ENCODE data around the gene CRIM1. TPM values are rescaled to one million over a fixed set of nuclear protein-coding genes. Genes with fewer than 3 reads are reported as not detected.
A peak's percentile ranks its signal among the peaks of the same experiment; 100 is the strongest.

Gene CRIM1
- total and polyA plus RNA-seq, 2 donors (not counting 1 experiment from before 2014, with no cell fraction given), result 364 to 661 TPM

- peak in 1 of 2 donors; percentile 35 for DNase-seq (ENCODE audit: low read depth in 2 of 2)
- Histone ChIP-seq H4K20me1 (ENCODE audit: control insufficient read depth, extremely low read depth, insufficient read depth, low read length) (peaks cover 8% of the 10 kb centered on the region), H3K27me3 (ENCODE audit: control insufficient read depth, insufficient read depth, low read length) (no peaks in the 10 kb centered on the region), H3K9me3 (ENCODE audit: control insufficient read depth, insufficient read depth, low read depth, low read length) (no peaks in the 10 kb centered on the region), H3K79me2 (ENCODE audit: control insufficient read depth, insufficient read depth, low read length) (peaks cover 97% of the 10 kb centered on the region), H3K4me3 (replicated peaks in 1 of 4; ENCODE audit: control extremely low read depth in 1 of 4, insufficient read depth in 1 of 4, low read depth in 3 of 4, low read length in 4 of 4) (no peak overlapping the region), H3K36me3 (ENCODE audit: control insufficient read depth, insufficient read depth, low read length) (no peaks in the 10 kb centered on the region), H3K27ac (ENCODE audit: insufficient read depth, low read length) (no peak overlapping the region), H3K9ac (ENCODE audit: insufficient read depth, low read length) (no peak overlapping the region), H2AFZ (ENCODE audit: low read length) (no peak overlapping the region), H3K4me1 (ENCODE audit: control insufficient read depth, extremely low read depth, insufficient read depth, low read length) (peaks cover 20% of the 10 kb centered on the region), H3K4me2 (ENCODE audit: extremely low read depth, insufficient read depth, low read length) (no peak overlapping the region)
- TF ChIP-seq EZH2 (IDR thresholded peaks at IDR 0.05; ENCODE audit: low read length, missing control alignments) (no peak), CTCF (conservative IDR thresholded peaks at IDR 0.05 in 1 of 2, IDR thresholded peaks at IDR 0.05 in 1 of 2; ENCODE audit: low read depth in 1 of 2, low read length in 2 of 2) (no peak)
Measured at GRCh38 chr2:36396878-36397539, 41.4 kb downstream of the CRIM1 start.

GRCh38 chr2:36397728-36398413 is 42.3 kb downstream of the CRIM1 start:
- Histone ChIP-seq H3K79me2 (ENCODE audit: control insufficient read depth, insufficient read depth, low read length) (peaks cover 97% of the 10 kb centered on the region), H3K9ac (ENCODE audit: insufficient read depth, low read length) (no peak overlapping the region), H3K27me3 (ENCODE audit: control insufficient read depth, insufficient read depth, low read length) (no peaks in the 10 kb centered on the region), H3K36me3 (ENCODE audit: control insufficient read depth, insufficient read depth, low read length) (no peaks in the 10 kb centered on the region), H3K4me1 (ENCODE audit: control insufficient read depth, extremely low read depth, insufficient read depth, low read length) (peaks cover 21% of the 10 kb centered on the region), H3K9me3 (ENCODE audit: control insufficient read depth, insufficient read depth, low read depth, low read length) (no peaks in the 10 kb centered on the region), H4K20me1 (ENCODE audit: control insufficient read depth, extremely low read depth, insufficient read depth, low read length) (peaks cover 8% of the 10 kb centered on the region), H3K27ac (ENCODE audit: insufficient read depth, low read length) (no peak overlapping the region), H2AFZ (ENCODE audit: low read length) (no peak overlapping the region), H3K4me2 (ENCODE audit: extremely low read depth, insufficient read depth, low read length) (no peak overlapping the region), H3K4me3 (replicated peaks in 1 of 4; ENCODE audit: control extremely low read depth in 1 of 4, insufficient read depth in 1 of 4, low read depth in 3 of 4, low read length in 4 of 4) (no peak overlapping the region)
- peak in 1 of 2 donors; percentile 77 for DNase-seq (ENCODE audit: low read depth in 2 of 2)
- no peak for TF ChIP-seq EZH2 (IDR thresholded peaks at IDR 0.05; ENCODE audit: low read length, missing control alignments)
- no peak for TF ChIP-seq CTCF (conservative IDR thresholded peaks at IDR 0.05 in 1 of 2, IDR thresholded peaks at IDR 0.05 in 1 of 2; ENCODE audit: low read depth in 1 of 2, low read length in 2 of 2)

- TF ChIP-seq EZH2 (IDR thresholded peaks at IDR 0.05; ENCODE audit: low read length, missing control alignments) (no peak), CTCF (conservative IDR thresholded peaks at IDR 0.05 in 1 of 2, IDR thresholded peaks at IDR 0.05 in 1 of 2; ENCODE audit: low read depth in 1 of 2, low read length in 2 of 2) (no peak)
- DNase-seq (ENCODE audit: low read depth in 2 of 2), result no peak
- H3K79me2 ChIP-seq (ENCODE audit: control insufficient read depth, insufficient read depth, low read length), result peaks cover 97% of the 10 kb centered on the region
- peaks cover 24% of the 10 kb centered on the region for H3K4me1 ChIP-seq (ENCODE audit: control insufficient read depth, extremely low read depth, insufficient read depth, low read length)
- H3K27me3 ChIP-seq (ENCODE audit: control insufficient read depth, insufficient read depth, low read length), result no peaks in the 10 kb centered on the region
- H3K9me3 ChIP-seq (ENCODE audit: control insufficient read depth, insufficient read depth, low read depth, low read length), result no peaks in the 10 kb centered on the region
- H3K4me3 ChIP-seq (replicated peaks in 1 of 4; ENCODE audit: control extremely low read depth in 1 of 4, insufficient read depth in 1 of 4, low read depth in 3 of 4, low read length in 4 of 4), result no peak overlapping the region
- no peak overlapping the region for H3K9ac ChIP-seq (ENCODE audit: insufficient read depth, low read length)
- no peaks in the 10 kb centered on the region for H3K36me3 ChIP-seq (ENCODE audit: control insufficient read depth, insufficient read depth, low read length)
- H4K20me1 ChIP-seq (ENCODE audit: control insufficient read depth, extremely low read depth, insufficient read depth, low read length), result peaks cover 8% of the 10 kb centered on the region
- H3K4me2 ChIP-seq (ENCODE audit: extremely low read depth, insufficient read depth, low read length), result no peak overlapping the region
- H2AFZ ChIP-seq (ENCODE audit: low read length), result no peak overlapping the region
- no peak overlapping the region for H3K27ac ChIP-seq (ENCODE audit: insufficient read depth, low read length)
Measured at GRCh38 chr2:36399050-36399449, 43.5 kb downstream of the CRIM1 start.

All from fibroblast of lung (primary cell).